Prostate gland (tissue), 2 donors: ENCODE measurements around the gene GPS2. TPM values are rescaled to one million over a fixed set of nuclear protein-coding genes. Genes with fewer than 3 reads are reported as not detected.

Source experiments
- DNase-seq: peaks from one replicate; pipeline ENCODE4 v3.0.0-alpha.2; 2019; ENCODE audit warnings: low spot score
- H3K27ac ChIP-seq, 2 donors: fragments of 200-600 bp; sonication (generic); 2 replicates each; pipeline ENCODE4 v1.5.1; 2017 to 2019
- H3K27me3 ChIP-seq: fragments of 200-600 bp; sonication (generic); replicated peaks from 2 replicates; pipeline ENCODE4 v1.5.1; 2019; ENCODE audit not compliant: insufficient read depth
- H3K36me3 ChIP-seq, 2 donors: fragments of 200-600 bp; sonication (generic); 1 replicate in 1 of 2; 2 replicates in 1 of 2; pipeline versions ENCODE4 v1.5.1 to v1.8.1; 2017 to 2019
- H3K4me1 ChIP-seq: fragments of 200-600 bp; sonication (generic); replicated peaks from 2 replicates; pipeline ENCODE4 v1.5.1; 2019
- H3K4me3 ChIP-seq, 2 donors: fragments of 200-600 bp; sonication (generic); 2 replicates each; pipeline ENCODE4 v1.5.1; 2017 to 2019
- H3K9me3 ChIP-seq: fragments of 200-600 bp; sonication (generic); 2 replicates; pipeline ENCODE4 v1.5.1; 2017
- POLR2A ChIP-seq: fragments of 450-650 bp; IDR thresholded peaks from one replicate; pipeline ENCODE4 v1.6.1; 2016; ENCODE audit warnings: antibody characterized with exemption, mild to moderate bottlenecking
- POLR2AphosphoS5 ChIP-seq: sonication (generic); formaldehyde crosslinking; IDR thresholded peaks from one replicate; pipeline ENCODE4 v1.6.1; 2017; ENCODE audit warnings: antibody characterized with exemption
- WGBS: methylation state at CpG from one replicate; pipeline ENCODE4 v1.1.5; 2018; 5-methylcytosine and 5-hydroxymethylcytosine counted together
- intact Hi-C: fragments of 100-400 bp; cut with DNase I; formaldehyde crosslinking; loops from one replicate; pipeline ENCODE4 v1.14.2; 2022
- total RNA-seq, 2 donors: library from RNA; depleted of rRNA; stranded (reverse); fragments of >200 nt; gene quantifications; one replicate each; pipeline ENCODE4 v1.1.0, GENCODE V29; 2016
- TF ChIP-seq, protein P1 (sequence below), 4 experiments: fragments of 200-600 bp in 2 of 4; fragments of 450-650 bp in 2 of 4; sonication (generic) in 2 of 4; IDR thresholded peaks; 1 replicate in 3 of 4; 2 replicates in 1 of 4; pipeline ENCODE4 v1.5.1; 2016 to 2019; ENCODE audit warnings: antibody characterized with exemption in 4 of 4, mild to moderate bottlenecking in 2 of 4, moderate library complexity in 2 of 4

Gene GPS2
- total RNA-seq, 2 donors from 2014 or later, result 88.4 to 140 TPM

DNA sequence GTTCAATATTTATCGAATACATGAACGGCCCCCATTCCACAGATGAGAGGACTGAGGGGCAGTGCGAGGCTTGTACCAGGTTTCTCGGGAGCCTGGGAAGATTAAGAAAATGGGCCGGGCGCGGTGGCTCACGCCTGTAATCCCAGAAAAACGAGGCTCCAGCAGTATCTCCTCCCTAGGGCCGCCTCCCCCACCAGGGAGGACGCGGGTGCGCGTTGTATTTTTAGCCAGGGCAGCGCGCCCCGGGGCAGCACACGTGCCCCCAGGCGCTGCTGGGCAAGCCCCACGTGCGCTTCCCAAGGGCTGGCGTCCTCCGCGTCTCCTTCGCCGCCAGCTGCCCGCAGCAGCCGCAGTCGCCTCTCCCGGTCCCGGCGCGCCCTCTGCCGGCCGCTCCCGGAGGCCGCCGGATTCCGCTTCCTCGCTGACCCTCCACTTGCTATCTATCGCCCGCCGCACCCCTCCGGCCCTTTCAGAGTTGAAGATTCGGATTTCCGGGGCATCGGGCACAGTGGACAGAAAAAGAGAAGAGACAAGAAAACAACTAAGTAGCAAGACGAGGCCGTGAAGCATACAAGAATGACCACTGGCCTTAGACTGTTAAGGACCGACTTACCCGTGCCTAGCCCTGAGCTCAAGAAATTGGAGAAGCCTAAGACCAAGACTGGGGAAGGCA, 18.8 kb downstream of the GPS2 start:
- H3K4me1 ChIP-seq, result peaks cover 13% of the 10 kb centered on the region
- intact Hi-C loops, result loop anchor here (1.0 kb wide), 1 partner anchor 16 kb away; no protein-coding TSS in a partner anchor
- H3K27ac ChIP-seq, result peak overlapping the region; percentile 5 to 25
- 4% methylated on average over 47 of the region's 51 CpGs for WGBS
- no peaks in the 10 kb centered on the region for H3K9me3 ChIP-seq
- no peaks in the 10 kb centered on the region for H3K27me3 ChIP-seq
- TF ChIP-seq, protein P1, sequence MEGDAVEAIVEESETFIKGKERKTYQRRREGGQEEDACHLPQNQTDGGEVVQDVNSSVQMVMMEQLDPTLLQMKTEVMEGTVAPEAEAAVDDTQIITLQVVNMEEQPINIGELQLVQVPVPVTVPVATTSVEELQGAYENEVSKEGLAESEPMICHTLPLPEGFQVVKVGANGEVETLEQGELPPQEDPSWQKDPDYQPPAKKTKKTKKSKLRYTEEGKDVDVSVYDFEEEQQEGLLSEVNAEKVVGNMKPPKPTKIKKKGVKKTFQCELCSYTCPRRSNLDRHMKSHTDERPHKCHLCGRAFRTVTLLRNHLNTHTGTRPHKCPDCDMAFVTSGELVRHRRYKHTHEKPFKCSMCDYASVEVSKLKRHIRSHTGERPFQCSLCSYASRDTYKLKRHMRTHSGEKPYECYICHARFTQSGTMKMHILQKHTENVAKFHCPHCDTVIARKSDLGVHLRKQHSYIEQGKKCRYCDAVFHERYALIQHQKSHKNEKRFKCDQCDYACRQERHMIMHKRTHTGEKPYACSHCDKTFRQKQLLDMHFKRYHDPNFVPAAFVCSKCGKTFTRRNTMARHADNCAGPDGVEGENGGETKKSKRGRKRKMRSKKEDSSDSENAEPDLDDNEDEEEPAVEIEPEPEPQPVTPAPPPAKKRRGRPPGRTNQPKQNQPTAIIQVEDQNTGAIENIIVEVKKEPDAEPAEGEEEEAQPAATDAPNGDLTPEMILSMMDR (IDR thresholded peaks at IDR 0.05), result peak; percentile 85 to 98 (median 96)
- TF ChIP-seq POLR2A, result no peak
- peak; percentile 61 for TF ChIP-seq POLR2AphosphoS5
- H3K4me3 ChIP-seq, result peak overlapping the region in 1 of 2 donors; percentile 3
- H3K36me3 ChIP-seq, result no peaks in the 10 kb centered on the region
- peak; percentile 73 for DNase-seq

DNA sequence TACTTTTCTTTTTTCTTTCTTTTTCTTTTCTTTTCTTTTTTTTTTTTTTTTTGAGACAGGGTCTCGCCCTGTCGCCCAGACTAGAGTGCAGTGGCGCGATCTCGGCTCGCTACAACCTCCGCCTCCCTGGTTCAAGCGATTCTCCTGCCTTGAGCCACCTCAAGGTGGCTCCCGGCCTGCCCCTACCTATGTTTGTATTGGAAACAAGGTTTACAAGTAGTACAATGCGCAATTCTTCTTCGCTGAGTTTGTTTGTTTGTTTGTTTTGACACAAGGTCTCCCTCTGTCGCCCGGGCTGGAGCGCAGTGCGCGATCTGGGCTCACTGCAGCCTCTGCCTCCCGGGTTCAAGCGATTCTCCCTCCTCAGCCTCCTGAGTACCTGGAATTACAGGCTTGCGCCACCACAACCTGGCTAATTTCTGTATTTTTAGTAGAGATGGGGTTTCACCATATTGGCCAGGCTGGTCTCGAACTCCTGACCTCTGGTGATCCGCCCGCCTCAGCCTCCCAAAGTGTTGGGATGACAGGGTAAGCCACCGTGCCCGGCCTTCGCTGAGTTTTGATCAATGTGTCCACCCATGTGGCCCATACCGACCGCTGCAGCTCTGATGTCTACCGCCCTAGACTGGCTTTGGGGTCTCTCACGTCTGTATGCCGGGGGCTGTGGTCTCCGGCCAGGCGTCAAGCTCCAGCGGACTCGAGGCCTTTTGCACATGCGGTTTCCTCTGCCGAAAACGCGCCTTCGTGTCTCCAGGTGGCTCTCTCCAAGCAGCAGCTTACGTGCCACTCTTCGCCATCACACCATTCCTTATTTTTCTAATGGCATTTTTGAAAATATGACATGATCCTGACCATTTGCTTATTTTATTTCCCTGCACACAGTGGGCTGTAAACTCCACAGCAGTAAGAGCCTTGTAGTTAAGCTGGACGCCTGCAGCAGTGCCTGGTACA, 19.7 kb downstream of the GPS2 start:
- TF ChIP-seq POLR2A, result no peak
- TF ChIP-seq POLR2AphosphoS5, result peak; percentile 2
- peaks cover 13% of the 10 kb centered on the region for H3K4me1 ChIP-seq
- peak overlapping the region; percentile 5 to 25 for H3K27ac ChIP-seq
- H3K9me3 ChIP-seq, result no peaks in the 10 kb centered on the region
- no peak for DNase-seq
- no peaks in the 10 kb centered on the region for H3K36me3 ChIP-seq
- intact Hi-C loops, result loop anchor here (1.0 kb wide), 1 partner anchor 15 kb away; no protein-coding TSS in a partner anchor
- 54% methylated on average over 42 of the region's 42 CpGs for WGBS
- no peaks in the 10 kb centered on the region for H3K27me3 ChIP-seq
- peak overlapping the region in 1 of 2 donors; percentile 3 for H3K4me3 ChIP-seq

GRCh38 chr17:7294614-7295153, 20.5 kb downstream of the GPS2 start, which contains the start of gene YBX2:
Gene YBX2 (minus strand): TSS chr17:7294639. CDS start chr17:7294500, 139 bp downstream.
- no peaks in the 10 kb centered on the region for H3K36me3 ChIP-seq
- TF ChIP-seq POLR2AphosphoS5 (no peak), POLR2A (no peak)
- TF ChIP-seq, protein P1 (IDR thresholded peaks at IDR 0.05), result no peak
- peaks cover 13% of the 10 kb centered on the region for H3K4me1 ChIP-seq
- H3K27me3 ChIP-seq, result no peaks in the 10 kb centered on the region
- H3K9me3 ChIP-seq, result no peaks in the 10 kb centered on the region
- peak; percentile 57 for DNase-seq
- H3K27ac ChIP-seq, result no peak within 1 kb of the TSS
- peak within 1 kb of the TSS; percentile 3 to 23 for H3K4me3 ChIP-seq
- intact Hi-C loops, result no loop called here
- 3% methylated on average over 57 of the region's 57 CpGs for WGBS

DNA sequence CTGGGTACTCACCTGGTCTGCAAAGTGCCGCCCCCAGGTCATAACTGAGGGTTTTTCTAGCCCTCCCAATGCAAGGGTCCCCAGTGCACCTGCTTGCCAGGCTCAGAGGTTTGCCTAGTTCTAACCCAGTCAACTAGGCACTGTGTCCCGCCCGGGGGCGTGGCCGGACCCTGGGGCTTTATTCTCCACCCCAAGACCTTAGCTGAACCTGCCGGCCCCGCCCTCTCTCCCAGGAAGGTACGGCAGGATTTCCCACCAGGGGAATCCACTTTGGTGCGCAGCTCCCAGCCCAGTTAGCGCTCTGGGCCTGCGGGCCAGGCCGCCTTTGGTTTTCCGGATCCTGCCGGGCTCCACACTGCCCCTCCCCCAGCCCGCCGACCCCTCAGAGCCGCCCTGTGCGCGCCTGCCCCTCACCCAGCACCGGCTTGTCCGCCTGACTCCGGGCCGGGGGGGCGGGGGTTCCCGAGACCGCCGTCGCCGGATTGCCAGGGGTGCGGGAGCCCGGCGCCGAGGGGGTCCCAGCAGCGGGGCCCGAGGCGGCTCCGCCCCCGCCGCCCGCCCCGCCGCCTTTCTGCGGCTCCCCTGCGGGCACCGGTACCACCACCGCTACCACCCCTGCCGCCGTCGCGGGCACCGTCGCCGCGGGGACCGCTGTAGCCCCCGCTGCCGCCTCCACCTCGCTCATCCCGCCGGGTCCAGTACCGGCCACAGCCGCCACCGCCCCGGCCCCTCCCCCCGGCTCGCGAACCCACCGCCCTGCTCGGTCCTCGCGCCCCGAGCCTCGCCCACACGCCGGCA, 21.1 kb downstream of the GPS2 start:
- H3K36me3 ChIP-seq, result no peaks in the 10 kb centered on the region
- H3K4me1 ChIP-seq, result peaks cover 13% of the 10 kb centered on the region
- no peak for DNase-seq
- 6% methylated on average over 47 of the region's 75 CpGs for WGBS
- intact Hi-C loops, result no loop called here
- TF ChIP-seq POLR2AphosphoS5 (no peak), POLR2A (no peak)
- TF ChIP-seq, protein P1 (IDR thresholded peaks at IDR 0.05), result no peak
- H3K27me3 ChIP-seq, result no peaks in the 10 kb centered on the region
- H3K9me3 ChIP-seq, result no peaks in the 10 kb centered on the region
- peak overlapping the region; percentile 3 to 23 for H3K4me3 ChIP-seq
- no peak overlapping the region for H3K27ac ChIP-seq
